Measurements from ENCODE around the gene INSIG2. TPM values are rescaled to one million over a fixed set of nuclear protein-coding genes. Genes with fewer than 3 reads are reported as not detected.

Gene INSIG2
- total RNA-seq: 20.7 TPM

DNA sequence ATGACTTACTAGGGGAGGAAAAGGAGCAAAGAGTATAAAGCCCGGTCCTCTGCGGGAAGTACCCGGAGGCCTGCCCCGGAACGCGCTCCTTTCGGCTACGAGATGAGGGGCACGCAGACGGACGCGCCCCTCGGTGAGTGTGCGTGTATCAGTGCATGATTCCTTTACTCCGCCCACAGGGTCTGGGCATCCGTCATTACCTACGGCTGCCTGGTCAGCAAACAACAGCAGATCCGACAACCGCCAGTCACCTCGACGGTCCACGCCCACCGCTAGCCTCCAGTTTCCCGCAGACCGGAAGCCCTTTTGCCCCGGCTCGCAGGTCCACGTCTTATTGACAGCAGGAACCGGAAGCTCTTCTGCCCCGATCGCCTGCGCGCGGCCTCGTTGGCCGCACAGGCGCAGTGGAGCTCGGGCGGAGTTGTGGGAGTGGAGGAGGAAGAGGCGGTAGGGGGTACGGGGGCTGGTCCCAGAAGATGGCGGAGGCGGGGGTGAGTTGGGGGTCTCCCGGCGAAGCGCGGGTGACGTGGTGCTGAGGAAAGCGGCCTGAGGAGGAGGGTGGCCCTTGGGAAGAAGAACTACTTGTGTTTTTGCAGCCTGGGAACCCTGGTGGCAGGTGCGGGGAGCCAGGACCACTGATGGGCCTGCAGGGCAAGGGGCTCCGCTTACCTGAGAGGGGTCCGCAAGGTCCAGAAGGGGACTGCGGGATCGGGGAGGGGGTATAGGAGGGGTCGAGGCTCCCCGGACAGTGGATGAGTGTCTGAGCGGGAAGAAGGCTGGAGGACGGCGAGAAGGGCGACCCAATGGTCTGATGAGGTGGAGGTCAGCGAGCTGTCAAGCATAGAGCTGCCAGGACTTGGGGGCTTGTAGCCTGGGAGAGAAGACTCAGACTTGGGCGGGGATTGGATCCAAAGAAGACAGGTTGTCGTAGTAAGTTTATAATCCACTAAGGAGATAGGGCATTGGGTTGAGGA lies at the start of gene INSIG2:
Gene INSIG2 (plus strand): TSS at position 421 of the 974 bp plus-strand sequence. CDS start 8,086 bp downstream, outside the sequence.
- DNase-seq (ENCODE audit: low spot score): peak; percentile 98
- peak; percentile 88 for ATAC-seq

DNA sequence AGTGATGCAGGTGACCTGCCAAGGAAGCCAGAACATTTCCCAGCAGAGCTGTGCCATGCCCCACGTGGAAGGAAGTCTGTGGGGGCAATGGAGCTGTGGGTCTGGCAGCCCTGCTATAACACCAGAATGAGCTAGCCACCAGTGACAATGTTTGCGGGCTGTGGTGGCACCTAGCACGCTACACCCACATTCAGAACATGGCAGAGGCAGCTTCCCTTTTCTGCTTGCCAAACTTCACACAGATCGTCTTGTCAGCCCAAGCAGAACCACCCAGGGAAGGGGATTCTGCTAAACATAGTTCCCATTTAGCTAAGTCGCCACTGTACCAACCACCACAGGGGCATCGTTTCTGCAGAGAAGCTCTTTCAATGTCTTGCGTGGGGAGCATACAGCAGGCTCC lies 47.4 kb upstream of the INSIG2 start:
- ATAC-seq (no peak), DNase-seq (ENCODE audit: low spot score) (no peak)

DNA sequence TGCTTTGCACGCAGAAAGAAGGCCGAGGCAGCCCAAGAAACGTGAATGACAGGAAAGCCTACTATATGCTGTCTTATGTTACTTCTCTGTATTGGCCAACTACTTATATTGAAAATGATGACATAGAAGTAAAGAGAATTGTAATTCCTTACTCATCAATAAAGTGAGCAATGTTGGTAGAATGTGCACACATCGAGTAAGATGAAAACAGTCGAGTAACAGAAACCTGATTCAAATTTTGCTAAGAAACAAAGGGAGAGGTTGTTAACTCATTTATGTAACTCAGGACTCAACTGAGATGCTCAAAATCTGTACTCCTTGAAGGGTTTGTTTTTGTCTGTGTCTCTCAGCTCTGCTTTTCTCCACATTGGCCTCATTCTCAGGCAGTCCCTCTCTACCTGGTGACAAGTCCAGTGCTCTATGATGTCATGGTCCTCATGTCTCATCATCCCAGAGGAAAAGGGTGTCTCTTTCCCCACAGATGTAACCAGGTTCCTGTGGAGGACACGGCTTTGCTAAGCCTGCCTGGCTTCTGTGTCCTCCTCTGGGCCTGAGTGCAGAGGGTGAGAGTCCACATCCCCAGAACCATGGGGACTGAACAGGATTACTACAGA lies 44.1 kb upstream of the INSIG2 start:
- no peak for ATAC-seq

DNA sequence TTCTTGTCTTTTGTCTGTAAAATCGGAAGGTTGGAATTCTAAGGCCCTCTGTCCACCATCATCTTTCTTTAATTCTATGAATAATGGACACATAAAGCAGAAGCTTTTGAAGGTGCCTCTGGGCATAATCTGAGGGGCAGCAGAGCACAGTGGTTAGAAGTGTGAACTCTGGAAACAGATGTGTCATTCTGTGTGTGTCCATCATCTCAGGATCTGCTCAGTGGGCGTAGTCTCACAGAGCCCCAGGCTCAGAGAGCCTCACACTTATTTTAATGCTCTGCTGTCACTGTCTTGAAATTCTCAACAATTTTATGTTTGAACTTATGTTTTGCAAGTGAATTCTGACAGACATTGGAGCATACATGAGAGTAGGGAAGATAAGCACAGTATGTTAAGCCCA lies 43.4 kb upstream of the INSIG2 start:
- no peak for ATAC-seq
- DNase-seq (ENCODE audit: low spot score): no peak

More for the DNA sequence above, 44.1 kb upstream of the INSIG2 start:
- no peak for DNase-seq (ENCODE audit: low spot score)

DNA sequence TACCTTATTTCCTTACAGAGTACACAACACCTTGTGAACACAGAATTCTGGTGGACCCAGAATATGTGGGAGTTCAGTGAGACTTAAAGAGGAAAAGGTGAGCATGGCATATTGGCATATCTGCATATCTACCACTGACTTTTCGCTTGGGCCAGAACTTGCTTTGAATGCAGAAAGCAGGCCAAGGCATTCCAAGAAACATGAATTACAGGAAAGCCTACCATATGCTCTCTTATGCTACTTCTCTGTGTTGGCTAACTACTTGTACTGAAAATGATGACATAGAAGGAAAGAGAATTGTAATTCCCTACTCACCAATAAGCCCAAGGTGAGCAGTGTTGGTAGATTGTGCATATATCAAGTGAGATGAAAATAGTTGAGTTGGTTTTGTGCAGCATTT lies 43.0 kb upstream of the INSIG2 start:
- DNase-seq (ENCODE audit: low spot score): no peak
- no peak for ATAC-seq

DNA sequence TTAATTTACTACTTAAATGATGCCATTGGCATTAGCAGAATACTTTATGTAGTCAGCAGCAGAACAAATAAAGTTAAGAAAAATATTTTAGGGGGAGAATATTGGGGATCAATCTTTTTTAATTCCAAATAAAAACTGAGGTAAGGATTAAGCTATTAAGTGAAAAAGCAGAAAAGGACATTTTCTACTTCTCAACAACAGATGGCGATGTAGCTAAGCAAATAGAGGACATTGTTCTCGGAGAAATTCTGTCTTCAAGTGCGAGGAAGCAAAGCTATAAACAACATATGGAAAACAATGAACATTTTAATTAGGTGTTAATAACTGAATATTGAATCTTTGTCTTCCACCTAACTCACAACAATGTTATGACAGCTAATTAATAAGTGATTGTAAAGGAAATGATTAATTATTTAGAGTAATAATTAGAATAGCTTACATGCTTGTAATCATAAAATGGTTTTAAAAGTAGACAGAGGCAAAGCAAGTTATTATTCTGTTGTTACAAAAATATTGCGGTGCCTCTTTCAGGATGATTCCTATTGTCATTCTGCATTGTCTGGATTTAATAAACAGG lies 41.5 kb upstream of the INSIG2 start:
- DNase-seq (ENCODE audit: low spot score) (no peak), ATAC-seq (peak; percentile 93)

DNA sequence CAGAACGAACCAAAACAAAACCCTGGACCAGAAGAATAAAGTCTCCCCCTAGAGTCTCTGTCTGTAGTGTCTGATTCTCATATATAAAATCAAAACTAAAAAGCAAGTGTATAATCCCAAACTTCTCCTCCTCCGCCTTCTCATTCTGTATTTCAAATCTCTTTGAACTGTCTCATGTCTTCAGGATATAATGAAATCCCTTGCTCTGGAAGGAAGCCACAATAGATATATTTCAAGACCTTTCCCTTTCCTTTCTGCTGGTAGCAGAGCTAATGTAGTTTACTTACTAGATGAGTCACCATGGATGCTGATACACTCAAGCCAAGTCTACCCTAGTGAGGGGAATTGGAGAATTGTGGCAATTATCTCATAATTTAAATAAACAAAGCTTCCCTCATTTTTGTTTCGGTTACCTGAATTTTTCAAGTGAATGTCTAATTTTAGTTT lies 40.9 kb upstream of the INSIG2 start:
- DNase-seq (ENCODE audit: low spot score) (no peak), ATAC-seq (peak; percentile 72)

DNA sequence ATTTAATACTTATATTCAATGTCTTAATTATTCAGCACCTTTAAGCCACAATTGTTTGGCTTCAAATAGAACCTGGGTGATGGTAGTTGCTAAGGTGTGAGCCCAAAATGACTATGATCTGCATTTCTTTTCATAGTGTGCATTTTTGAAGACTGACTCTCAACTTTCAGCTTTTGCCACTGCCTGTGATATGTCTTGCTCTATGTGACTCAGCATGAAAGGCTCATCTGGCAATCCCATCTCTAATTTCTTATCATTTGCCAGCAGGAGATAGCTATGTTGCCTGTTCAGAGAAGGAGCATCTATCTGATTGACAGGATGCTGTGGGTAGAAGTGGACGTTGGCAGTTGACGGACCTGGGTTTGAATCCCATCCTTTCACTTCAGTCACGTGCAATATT lies 39.9 kb upstream of the INSIG2 start:
- ATAC-seq: no peak
- no peak for DNase-seq (ENCODE audit: low spot score)

DNA sequence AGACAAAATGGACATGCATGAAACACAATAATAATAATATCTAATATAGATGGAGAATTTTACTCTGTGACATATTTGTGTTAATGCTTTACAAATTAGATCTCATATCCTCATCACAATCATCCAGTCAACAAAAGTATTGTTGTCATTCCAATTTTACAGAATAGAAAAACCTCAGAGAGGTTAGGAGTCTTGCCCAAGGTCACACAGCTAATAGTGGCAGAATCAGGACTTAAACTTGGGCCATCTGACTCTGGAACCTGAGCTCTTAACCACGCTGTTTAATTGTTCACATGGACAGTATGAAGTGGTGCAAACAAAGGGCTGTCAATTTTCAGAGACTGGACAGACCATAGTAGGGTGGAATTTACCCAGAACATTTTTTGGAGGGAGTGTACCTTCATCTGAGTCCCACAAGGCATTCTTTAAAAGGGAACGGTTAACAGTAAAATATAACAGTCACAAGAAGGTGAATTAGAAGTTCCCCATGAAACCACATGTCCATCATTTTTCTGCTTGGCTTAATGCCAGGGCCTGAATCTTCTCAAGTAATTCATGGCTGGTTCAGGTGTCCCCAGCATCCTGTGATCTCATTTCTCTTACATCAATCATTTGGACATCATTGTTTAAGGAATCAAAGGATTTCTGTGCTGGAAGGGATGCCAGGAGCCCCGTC lies 39.0 kb upstream of the INSIG2 start:
- ATAC-seq (no peak), DNase-seq (ENCODE audit: low spot score) (no peak)

DNA sequence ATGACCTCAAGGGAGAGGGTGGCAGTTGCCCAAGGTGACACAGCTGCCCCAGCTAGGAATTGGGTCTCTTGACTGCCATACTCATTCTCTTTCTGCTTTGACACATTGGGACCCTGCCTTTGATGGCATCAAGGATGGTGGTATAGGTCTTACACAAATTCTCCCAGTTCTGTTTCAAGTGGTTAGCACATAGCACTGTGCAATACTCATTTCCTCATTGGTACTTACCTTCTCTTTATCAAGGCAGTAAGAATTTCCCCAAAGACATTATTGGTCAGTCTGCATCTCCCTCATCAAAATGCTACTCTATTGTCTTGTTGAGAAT lies 38.5 kb upstream of the INSIG2 start:
- DNase-seq (ENCODE audit: low spot score): no peak
- ATAC-seq: no peak

DNA sequence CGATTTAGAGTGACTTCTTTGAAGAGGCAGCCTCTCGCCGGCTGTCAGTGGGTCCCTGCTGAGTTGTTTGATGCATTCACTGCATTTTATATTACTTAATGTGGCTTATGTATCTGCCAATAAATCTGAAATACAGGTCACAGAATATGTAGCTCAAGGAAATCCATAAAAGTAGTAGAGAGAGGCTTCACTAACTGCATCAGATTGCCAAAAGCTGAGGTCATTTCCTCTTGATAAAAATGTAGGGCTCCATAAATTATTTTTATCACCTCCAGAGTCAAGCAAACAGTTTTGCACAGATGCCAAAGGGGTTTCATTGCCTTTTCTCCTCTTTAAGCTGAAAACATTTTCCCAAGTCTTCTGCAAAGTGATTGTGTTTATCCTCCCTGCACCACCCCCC lies 37.9 kb upstream of the INSIG2 start:
- ATAC-seq (no peak), DNase-seq (ENCODE audit: low spot score) (no peak)

DNA sequence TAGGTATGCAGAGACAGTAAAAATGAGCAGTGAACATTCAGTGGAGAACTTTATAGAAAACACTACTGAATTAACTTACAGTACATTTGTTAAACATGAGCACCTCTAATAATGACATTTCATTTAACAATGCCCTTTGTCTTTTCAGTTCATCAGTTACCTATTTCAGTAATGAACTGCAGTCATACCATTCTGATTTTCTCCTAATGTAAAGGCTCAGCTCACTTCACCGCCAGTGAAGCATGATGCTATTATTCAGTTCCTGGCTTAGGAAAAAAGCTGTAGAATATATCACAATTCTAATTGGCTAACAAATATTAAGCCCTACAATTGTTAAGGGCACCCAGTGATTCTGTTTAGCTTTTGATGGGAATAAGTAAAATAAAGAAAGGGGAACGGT lies 37.3 kb upstream of the INSIG2 start:
- DNase-seq (ENCODE audit: low spot score) (no peak), ATAC-seq (no peak)

DNA sequence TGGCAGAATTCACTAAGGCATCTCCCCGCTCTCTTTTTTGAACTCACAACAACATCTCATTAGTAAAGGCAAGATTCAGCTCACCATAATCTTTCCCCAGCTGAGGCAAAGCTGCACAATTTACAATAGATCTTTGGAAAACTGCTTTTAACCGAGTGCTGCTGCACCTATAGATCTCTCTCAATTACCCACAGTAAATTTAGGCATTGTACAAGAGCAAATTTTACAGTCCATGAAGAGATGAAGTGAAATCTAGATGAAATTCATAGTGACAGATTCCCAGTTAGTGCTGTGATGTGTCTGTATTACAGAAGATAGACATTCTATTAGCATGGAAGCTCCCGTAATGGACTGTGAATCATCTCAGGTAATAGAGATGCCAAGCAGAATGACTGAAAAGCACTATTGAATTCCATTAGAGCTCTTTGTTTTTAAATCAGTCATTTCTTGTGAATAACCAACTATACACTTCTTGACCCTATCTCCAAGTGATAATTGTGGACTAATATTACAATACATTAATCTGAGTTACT lies 36.4 kb upstream of the INSIG2 start:
- DNase-seq (ENCODE audit: low spot score): no peak
- ATAC-seq: no peak

DNA sequence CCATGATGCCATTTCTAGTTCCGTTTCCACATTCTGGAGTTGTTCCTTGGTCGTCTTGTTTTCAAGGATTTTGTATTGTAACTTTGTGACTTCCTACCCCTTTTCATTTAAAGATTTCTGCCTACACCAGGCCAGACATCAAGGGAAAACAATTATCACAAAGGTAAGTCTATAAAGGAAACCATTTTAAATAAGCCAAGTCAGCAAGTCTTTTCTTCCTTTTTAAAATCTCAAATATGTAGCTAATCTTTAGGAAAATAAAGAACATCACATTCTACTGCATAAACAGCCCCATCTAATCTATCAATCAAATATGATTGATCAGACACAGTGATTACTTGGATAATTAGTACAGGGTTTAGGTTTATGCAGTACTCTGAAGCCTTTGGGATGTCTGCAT lies 35.8 kb upstream of the INSIG2 start:
- no peak for ATAC-seq
- no peak for DNase-seq (ENCODE audit: low spot score)

DNA sequence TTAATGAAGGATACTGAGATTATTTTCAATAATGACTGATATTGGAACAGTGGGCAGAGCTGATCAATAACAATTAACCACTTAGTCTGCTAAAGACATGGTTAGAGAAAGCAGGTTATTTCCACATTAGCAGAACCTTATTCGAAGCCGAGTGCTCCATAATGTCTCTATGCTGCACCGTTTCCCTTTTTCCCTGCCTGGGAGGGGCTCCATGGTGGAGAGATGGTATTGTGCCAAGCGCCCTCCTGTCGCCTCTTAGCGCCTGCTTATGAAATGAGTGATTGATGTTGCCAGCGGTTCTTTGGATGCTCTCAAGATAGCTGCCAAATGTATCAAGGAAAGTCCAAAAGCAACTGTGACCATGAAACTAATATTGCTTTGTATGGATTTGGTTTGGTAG lies 34.6 kb upstream of the INSIG2 start:
- DNase-seq (ENCODE audit: low spot score) (no peak), ATAC-seq (no peak)

DNA sequence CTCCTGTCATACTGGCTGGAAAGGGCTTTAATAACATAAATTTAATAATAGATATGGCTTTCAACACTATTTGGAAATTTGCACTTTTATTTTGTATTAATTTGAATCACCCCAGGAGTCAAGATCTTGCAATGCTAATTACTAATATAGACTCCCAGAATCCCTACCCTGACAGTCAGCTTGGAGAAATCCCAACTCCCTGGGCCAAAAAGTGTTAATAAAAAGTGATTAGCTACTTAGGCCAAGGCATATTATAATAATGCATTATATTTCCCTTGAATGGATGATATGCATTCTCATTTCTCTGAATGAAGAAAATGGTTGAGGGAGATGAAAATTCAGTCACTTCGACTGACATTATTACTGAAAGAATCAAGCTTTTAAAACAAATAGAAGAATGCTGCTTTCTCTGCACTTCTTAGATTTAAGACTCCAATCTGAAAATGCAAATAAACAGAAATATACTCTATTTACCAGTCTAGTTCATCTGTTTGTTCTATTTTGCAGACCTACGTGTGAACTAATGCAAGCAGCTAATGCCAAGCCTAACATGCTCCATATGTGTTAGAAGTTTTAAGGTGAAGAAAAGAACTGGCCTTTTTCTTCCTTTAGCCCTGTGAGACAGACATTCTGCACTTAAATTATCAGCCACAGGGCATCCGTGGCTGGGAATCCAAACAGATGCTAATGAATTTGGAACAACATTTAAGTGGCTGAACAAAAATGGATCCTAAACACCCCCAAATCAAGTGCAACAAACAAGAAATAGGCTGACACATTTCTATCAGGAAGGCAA lies 33.9 kb upstream of the INSIG2 start:
- ATAC-seq (no peak), DNase-seq (ENCODE audit: low spot score) (no peak)

DNA sequence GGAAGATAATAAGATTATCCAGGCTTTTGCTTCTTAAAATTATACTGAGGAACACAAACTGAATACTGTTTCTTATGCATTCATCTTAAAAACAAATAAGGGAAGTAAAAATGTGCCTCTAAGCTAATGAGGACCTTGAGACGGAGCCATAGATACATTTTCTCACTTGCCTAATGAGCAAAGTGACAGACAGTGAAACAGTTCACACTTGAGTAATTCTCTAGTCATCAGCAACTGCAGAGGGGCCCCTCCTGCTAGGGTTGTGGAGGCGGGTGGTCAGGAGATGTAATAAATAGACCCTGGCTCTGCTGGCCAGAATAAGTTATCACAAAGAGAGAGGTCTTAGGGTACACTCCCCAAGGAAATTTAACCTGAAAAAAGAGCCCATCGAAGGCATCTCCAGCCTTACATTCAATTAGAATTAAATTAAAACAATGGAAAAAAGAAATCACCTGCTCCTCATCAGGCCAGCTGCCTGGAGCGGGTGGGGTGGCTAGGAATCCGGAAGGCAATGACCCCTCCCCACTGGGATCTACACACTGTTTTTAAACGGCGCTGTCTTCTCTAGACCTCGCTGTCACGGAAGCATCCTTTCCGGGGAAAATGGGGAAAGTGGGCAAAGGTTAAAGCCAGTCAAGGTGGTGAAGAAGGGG lies 32.6 kb upstream of the INSIG2 start:
- no peak for ATAC-seq
- DNase-seq (ENCODE audit: low spot score): no peak

DNA sequence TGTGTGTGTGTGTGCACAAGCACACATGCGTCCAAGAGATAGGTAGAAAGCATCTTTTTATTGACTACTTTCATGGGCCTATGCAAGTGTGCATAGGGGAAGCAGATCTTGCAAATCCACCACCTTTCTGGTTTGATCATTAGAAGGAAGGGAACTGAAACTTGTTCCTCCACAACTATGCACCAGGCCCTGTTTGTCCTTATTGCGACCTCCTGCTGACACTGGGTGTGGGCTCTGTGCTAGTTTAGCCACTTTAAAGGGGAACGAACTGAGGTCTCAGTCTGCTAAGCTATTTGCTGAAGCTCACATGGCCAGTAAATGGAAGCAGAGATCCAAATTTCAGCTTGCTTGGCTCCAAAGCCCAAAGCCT lies 32.1 kb upstream of the INSIG2 start:
- DNase-seq (ENCODE audit: low spot score) (no peak), ATAC-seq (peak; percentile 52)

DNA sequence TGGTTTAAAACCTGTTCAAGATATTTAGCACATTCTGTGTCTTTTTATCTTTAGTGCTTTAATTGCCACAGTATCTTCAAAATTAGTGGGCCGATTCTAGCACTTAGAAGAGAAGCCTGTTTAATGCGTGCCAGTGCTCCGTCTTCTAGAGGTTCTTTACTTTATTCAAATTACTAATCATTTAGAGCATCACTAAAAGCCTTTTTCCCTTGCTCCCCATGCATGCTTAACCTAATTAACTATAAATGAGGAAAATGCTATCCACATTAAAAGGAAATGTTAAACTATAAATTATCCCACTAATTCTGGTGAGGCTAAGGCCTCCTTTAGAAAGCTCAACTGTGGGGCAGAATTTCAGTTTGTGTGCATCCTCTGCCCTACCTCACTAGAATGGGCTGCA lies 31.5 kb upstream of the INSIG2 start:
- ATAC-seq (no peak), DNase-seq (ENCODE audit: low spot score) (no peak)

DNA sequence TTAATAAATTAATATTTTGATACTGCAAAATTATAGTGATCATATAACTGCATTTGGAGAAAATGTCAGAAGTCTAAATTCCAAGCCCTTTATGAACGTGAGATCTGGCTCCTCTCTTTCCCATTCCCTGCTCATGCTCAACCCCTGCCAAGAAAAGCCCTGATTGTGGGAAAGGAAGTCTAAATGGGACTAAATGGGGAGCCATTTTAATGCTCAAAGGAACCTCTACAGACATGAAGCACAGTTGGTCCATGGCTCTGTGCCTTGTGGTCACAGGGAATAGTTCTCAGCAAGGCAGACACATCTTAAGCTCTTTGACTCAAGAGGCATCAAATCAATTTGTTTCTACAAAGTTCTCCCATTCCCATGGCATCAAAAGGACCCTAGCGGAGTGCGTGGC lies 29.3 kb upstream of the INSIG2 start:
- DNase-seq (ENCODE audit: low spot score): no peak
- ATAC-seq: no peak

Measured in left lobe of liver (tissue), 2 donors.